Measurements from ENCODE around the gene DDX41. TPM values are rescaled to one million over a fixed set of nuclear protein-coding genes. Genes with fewer than 3 reads are reported as not detected.
A peak's percentile ranks its signal among the peaks of the same experiment; 100 is the strongest.

The DDX41 gene
- total RNA-seq (2016; rRNA removed; fragmentation: Illumina TruSeq; extraction: Trizol) (62.8 and 83.0 TPM in 2 replicates), polyA plus RNA-seq (2011; rRNA removed) (99.5 and 105 TPM in 2 replicates), polyA minus RNA-seq (2011; rRNA and poly(A)+ RNA removed; ENCODE audit: low replicate concordance) (101 and 102 TPM in 2 replicates), Bru-seq, nascent RNA (percentile 67 among the genes with signal in this experiment), BruChase-seq, experiment 1, labeled RNA remaining after a 6-hour chase (percentile 91 among the genes with signal in this experiment), BruChase-seq, experiment 2, labeled RNA remaining after a 2-hour chase (percentile 84 among the genes with signal in this experiment)
- total RNA-seq (2016; cell fraction: cytosol; rRNA removed; fragmentation: Illumina TruSeq; extraction: Trizol; ENCODE audit: low read depth) = 9.4 and 10.4 TPM in 2 replicates
- total RNA-seq (2016; cell fraction: insoluble cytoplasmic fraction; rRNA removed; fragmentation: Illumina TruSeq; extraction: Trizol) = 68.8 and 106 TPM in 2 replicates
- total RNA-seq (2016; cell fraction: membrane; rRNA removed; fragmentation: Illumina TruSeq; extraction: Trizol) = 20.1 and 24.5 TPM in 2 replicates
- 56.7 and 63.3 TPM in 2 replicates for total RNA-seq (2016; cell fraction: nucleus; rRNA removed; fragmentation: Illumina TruSeq; extraction: Trizol)
- 84.0 and 131 TPM in 2 replicates for polyA plus RNA-seq (2011; cell fraction: cytosol; rRNA removed)
- polyA plus RNA-seq (2011; cell fraction: nucleus; rRNA removed) = 340 and 476 TPM in 2 replicates
- polyA plus RNA-seq (2012) = 39.9 and 70.4 TPM in 2 replicates
- 12.3 and 13.1 TPM in 2 replicates for polyA plus RNA-seq (2016; cell fraction: cytosol; fragmentation: Illumina TruSeq; extraction: Trizol; ENCODE audit: low read depth)
- polyA plus RNA-seq (2016; cell fraction: insoluble cytoplasmic fraction; fragmentation: Illumina TruSeq; extraction: Trizol; ENCODE audit: low read depth) = 84.7 and 86.0 TPM in 2 replicates
- 20.4 and 21.8 TPM in 2 replicates for polyA plus RNA-seq (2016; cell fraction: membrane; fragmentation: Illumina TruSeq; extraction: Trizol; ENCODE audit: low read depth)
- 142 and 157 TPM in 2 replicates for polyA plus RNA-seq (2016; cell fraction: nucleus; fragmentation: Illumina TruSeq; extraction: Trizol; ENCODE audit: insufficient read depth, low read depth)
- polyA minus RNA-seq (2011; cell fraction: cytosol; rRNA and poly(A)+ RNA removed) = 45.9 and 55.5 TPM in 2 replicates
- 103 and 117 TPM in 2 replicates for polyA minus RNA-seq (2011; cell fraction: nucleus; rRNA and poly(A)+ RNA removed)
- long read RNA-seq, experiment 1, transcript DDX41-201 (16 exons, 2,137 nt) = minor isoform, 5 of 35 reads
- long read RNA-seq, experiment 1, transcript DDX41-208 (17 exons, 2,607 nt) = major isoform, 13 of 35 reads
- long read RNA-seq, experiment 1, partial matches to known transcripts = 11 of 35 reads
- long read RNA-seq, experiment 1, other reads (novel, unspliced or antisense) = 4 of 35 reads
- long read RNA-seq, experiment 2, transcript DDX41-201 (16 exons, 2,137 nt) = minor isoform, 15 of 60 reads
- long read RNA-seq, experiment 2, transcript DDX41-208 (17 exons, 2,607 nt) = major isoform, 20 of 60 reads
- long read RNA-seq, experiment 2, partial matches to known transcripts = 8 of 60 reads
- long read RNA-seq, experiment 2, other reads (novel, unspliced or antisense) = 17 of 60 reads

- Histone ChIP-seq H3K36me3 (replicated peaks in 1 of 2; ENCODE audit: control insufficient read depth in 1 of 2, insufficient read depth in 2 of 2, low read length in 2 of 2) (peaks cover 34 to 64% of the 10 kb centered on the region in 2 experiments; a peak in 4 of 5 replicates), H3K79me2 (ENCODE audit: insufficient read depth, low read length) (peaks cover 15% of the 10 kb centered on the region), H3K4me3 (replicated peaks in 1 of 3; ENCODE audit: insufficient read depth in 1 of 3, low read depth in 2 of 3, low read length in 3 of 3) (peak within 1 kb of the TSS; percentile 70 to 96 (median 86)), H4K20me1 (ENCODE audit: insufficient read depth, low read length) (no peaks in the 10 kb centered on the region; the same call in 1 of the 2 replicates), H3K4me1 (ENCODE audit: insufficient read depth, low read length) (peaks cover 26% of the 10 kb centered on the region), H3K9me3 (ENCODE audit: low read length) (no peaks in the 10 kb centered on the region), H3K4me2 (ENCODE audit: low read depth, low read length) (peak within 1 kb of the TSS; percentile 92), H3K27me3 (ENCODE audit: control insufficient read depth in 1 of 2, insufficient read depth in 2 of 2, low read length in 2 of 2) (no peaks in the 10 kb centered on the region; a peak in 1 of 5 replicates), H2AFZ (ENCODE audit: low read length) (no peak within 1 kb of the TSS), H3K27ac (ENCODE audit: extremely low read length, insufficient read depth, low read length) (peak within 1 kb of the TSS; percentile 62), H3K9ac (ENCODE audit: insufficient read depth, low read depth, low read length) (peak within 1 kb of the TSS; percentile 90)
- WGBS (ENCODE audit: low lambda C conversion rate) = 0% methylated on average over 21 of the region's 96 CpGs
- ATAC-seq (peak; percentile 88), DNase-seq (ENCODE audit: low spot score) (peak; percentile 96), FAIRE-seq (peak; percentile 99)
- intact Hi-C loops (cut with micrococcal nuclease; ENCODE audit: unreplicated experiment) (loop anchor here (5.0 kb wide), 1 partner anchor 35 kb away; the partner anchor contains the start of gene FAM193B), in situ Hi-C loops (cut with HindIII; ENCODE audit: extremely low pct_ligation_motif_present, low pct_unique_long_range_greater_than_20kb) (no loop called here)
- BruUV-seq (replicated peaks) = TSS peak; percentile 86
- ChIA-PET POLR2A (interaction anchor here (0.8 to 2.9 kb wide), 7 partner anchors 17 to 75 kb away, joined by 3 to 18 read pairs (median 3); partner anchors contain the start of genes PDLIM7 and TMED9), CTCF (ENCODE audit: low intra/inter-chr PET ratio, low total read pairs) (no interaction called here)
- TF ChIP-seq ZNF253 (CRISPR knock-in tag; IDR thresholded peaks at IDR 0.05; ENCODE audit: borderline replicate concordance) = peak; percentile 30; the same call in 1 of the 2 replicates
- TF ChIP-seq PLRG1 (conservative IDR thresholded peaks at IDR 0.05) = no peak
- TF ChIP-seq JDP2 (CRISPR knock-in tag; IDR thresholded peaks at IDR 0.05; ENCODE audit: borderline replicate concordance) = no peak
- TF ChIP-seq SIX1 (CRISPR knock-in tag; IDR thresholded peaks at IDR 0.05; ENCODE audit: borderline replicate concordance) = peak; percentile 83
- no peak for TF ChIP-seq PCBP2 (optimal IDR thresholded peaks at IDR 0.05; ENCODE audit: low read depth, low read length, poor library complexity, severe bottlenecking)
- peak; percentile 90 for TF ChIP-seq NFYB (CRISPR knock-in tag; IDR thresholded peaks at IDR 0.05)
- TF ChIP-seq NFKBIZ (CRISPR knock-in tag; IDR thresholded peaks at IDR 0.05) = peak; percentile 86; the same call in 1 of the 2 replicates
- TF ChIP-seq PPARG (CRISPR knock-in tag; conservative IDR thresholded peaks at IDR 0.05) = peak; percentile 68
- peak; percentile 53; the same call in 1 of the 2 replicates for TF ChIP-seq NR1H2 (CRISPR knock-in tag; IDR thresholded peaks at IDR 0.05; ENCODE audit: borderline replicate concordance, low read depth)
- peak; percentile 76 for TF ChIP-seq ZNF777 (CRISPR knock-in tag; IDR thresholded peaks at IDR 0.05)
- no peak for TF ChIP-seq HNRNPUL1 (IDR thresholded peaks at IDR 0.05; ENCODE audit: low read depth, low read length)
- TF ChIP-seq ZNF615 (CRISPR knock-in tag; IDR thresholded peaks at IDR 0.05; ENCODE audit: borderline replicate concordance) = peak; percentile 84; the same call in 1 of the 2 replicates
- TF ChIP-seq MTA3 (CRISPR knock-in tag; IDR thresholded peaks at IDR 0.05) = no peak
- TF ChIP-seq UBTF (CRISPR knock-in tag; IDR thresholded peaks at IDR 0.05) = peak; percentile 87
- peak; percentile 80 for TF ChIP-seq MTA1 (CRISPR knock-in tag; IDR thresholded peaks at IDR 0.05; ENCODE audit: borderline replicate concordance)
These were observed at the start of gene DDX41 for GRCh38 chr5:177516601-177517568. Gene DDX41 (minus strand): TSS chr5:177516961. CDS start chr5:177516945, 16 bp downstream.

All from HepG2 (cell line).